HG02623 (cell line): ENCODE data around the gene SERPINI1.

ENCODE experiments used
- ATAC-seq: cut with Tn5 transposase; IDR thresholded peaks from one replicate; pipeline ENCODE4 v1.9.1; 2021; ENCODE audit warnings: moderate library complexity; ENCODE audit not compliant: unreplicated experiment

SERPINI1 gene

GRCh38 chr3:167733961-167734497, 1.5 kb upstream of the SERPINI1 start:
- no peak for ATAC-seq

GRCh38 chr3:167734498-167735232, 856 bp upstream of the SERPINI1 start, which contains the start of gene PDCD10:
TSS of gene PDCD10 (minus strand) at chr3:167734892. CDS start at chr3:167720157, 14,735 bp downstream.
- peak; percentile 84 for ATAC-seq

GRCh38 chr3:167736264-167736787, 805 bp downstream of the SERPINI1 start:
- no peak for ATAC-seq

GRCh38 chr3:167736997-167737396, 1.5 kb downstream of the SERPINI1 start:
- ATAC-seq, result no peak

GRCh38 chr3:167738037-167738436, 2.5 kb downstream of the SERPINI1 start:
- no peak for ATAC-seq

GRCh38 chr3:167739190-167739810, 3.8 kb downstream of the SERPINI1 start:
- ATAC-seq, result no peak

GRCh38 chr3:167740961-167741587, 5.6 kb downstream of the SERPINI1 start:
- ATAC-seq, result peak; percentile 98

- no peak for ATAC-seq
These were observed 6.8 kb downstream of the SERPINI1 start for GRCh38 chr3:167742338-167742737.

GRCh38 chr3:167743799-167744198, 8.3 kb downstream of the SERPINI1 start:
- no peak for ATAC-seq

GRCh38 chr3:167749209-167749608, 13.7 kb downstream of the SERPINI1 start:
- no peak for ATAC-seq

GRCh38 chr3:167749728-167750127, 14.2 kb downstream of the SERPINI1 start:
- ATAC-seq, result no peak

- ATAC-seq, result peak; percentile 99
These were observed 14.9 kb downstream of the SERPINI1 start for GRCh38 chr3:167750272-167750971.

- no peak for ATAC-seq
These were observed 18.5 kb downstream of the SERPINI1 start for GRCh38 chr3:167754049-167754448.

GRCh38 chr3:167761302-167761701, 25.8 kb downstream of the SERPINI1 start:
- no peak for ATAC-seq

GRCh38 chr3:167762296-167762695, 26.8 kb downstream of the SERPINI1 start:
- ATAC-seq, result no peak

- peak; percentile 30 for ATAC-seq
These were observed 37.5 kb downstream of the SERPINI1 start for GRCh38 chr3:167772992-167773391.

- ATAC-seq, result peak; percentile 88
These were observed 38.1 kb downstream of the SERPINI1 start for GRCh38 chr3:167773584-167773983.

GRCh38 chr3:167776066-167776685, 40.7 kb downstream of the SERPINI1 start:
- ATAC-seq, result no peak

GRCh38 chr3:167777356-167777755, 41.8 kb downstream of the SERPINI1 start:
- peak; percentile 40 for ATAC-seq

- ATAC-seq, result no peak
These were observed 44.8 kb downstream of the SERPINI1 start for GRCh38 chr3:167780214-167780883.
